Fibroblast of lung (primary cell): ENCODE measurements around the gene SLC35F3. TPM values are rescaled to one million over a fixed set of nuclear protein-coding genes. Genes with fewer than 3 reads are reported as not detected.

Experiments used
- DNase-seq, 2 donors: peaks; one replicate each; pipeline versions ENCODE4 v3.0.0 to v3.0.0-alpha.2; 2010; ENCODE audit warnings: low read depth in 2 of 2
- H2AFZ ChIP-seq: 2 replicates; pipeline ENCODE4 v1.5.1; 2012; ENCODE audit warnings: low read length, control low read depth, inconsistent platforms
- H3K27ac ChIP-seq: 2 replicates; pipeline ENCODE4 v1.5.1; 2011; ENCODE audit warnings: low read length, control low read depth; ENCODE audit not compliant: insufficient read depth
- H3K27me3 ChIP-seq: 2 replicates; pipeline ENCODE4 v1.5.1; 2011; ENCODE audit warnings: mild to moderate bottlenecking, low read length; ENCODE audit not compliant: control insufficient read depth, insufficient read depth
- H3K36me3 ChIP-seq: 2 replicates; pipeline ENCODE4 v1.5.1; 2011; ENCODE audit warnings: low read length; ENCODE audit not compliant: control insufficient read depth, insufficient read depth
- H3K4me1 ChIP-seq: 2 replicates; pipeline ENCODE4 v1.5.1; 2011; ENCODE audit warnings: low read length; ENCODE audit not compliant: control insufficient read depth, insufficient read depth; ENCODE audit errors: extremely low read depth
- H3K4me2 ChIP-seq: 2 replicates; pipeline ENCODE4 v1.5.1; 2011; ENCODE audit warnings: low read length, control low read depth; ENCODE audit not compliant: insufficient read depth; ENCODE audit errors: extremely low read depth
- H3K4me3 ChIP-seq, 4 experiments: fragments of 200-600 bp in 1 of 4; sonication (generic) in 1 of 4; replicated peaks in 1 of 4; 2 replicates each; pipeline ENCODE4 v1.5.1; 2011 to 2016; ENCODE audit warnings: low read length in 4 of 4, low read depth in 3 of 4, mild to moderate bottlenecking in 3 of 4, control low read depth in 2 of 4, inconsistent platforms in 1 of 4, mixed read lengths in 1 of 4; ENCODE audit not compliant: insufficient read depth in 1 of 4; ENCODE audit errors: control extremely low read depth in 1 of 4
- H3K79me2 ChIP-seq: 2 replicates; pipeline ENCODE4 v1.5.1; 2012; ENCODE audit warnings: mild to moderate bottlenecking, low read length, inconsistent platforms; ENCODE audit not compliant: control insufficient read depth, insufficient read depth
- H3K9ac ChIP-seq: 2 replicates; pipeline ENCODE4 v1.5.1; 2011; ENCODE audit warnings: mild to moderate bottlenecking, low read length, control low read depth; ENCODE audit not compliant: insufficient read depth
- H3K9me3 ChIP-seq: 2 replicates; pipeline ENCODE4 v1.5.1; 2012; ENCODE audit warnings: low read depth, low read length; ENCODE audit not compliant: control insufficient read depth, insufficient read depth
- H4K20me1 ChIP-seq: 2 replicates; pipeline ENCODE4 v1.5.1; 2011; ENCODE audit warnings: low read length; ENCODE audit not compliant: control insufficient read depth, insufficient read depth; ENCODE audit errors: extremely low read depth
- EZH2 ChIP-seq: IDR thresholded peaks from 2 replicates; pipeline ENCODE4 v1.5.1; 2012; ENCODE audit warnings: low read length, control low read depth, mild to moderate bottlenecking; ENCODE audit errors: missing control alignments
- polyA plus RNA-seq, 2 donors: library from polyadenylated mRNA; depleted of rRNA in 1 of 2; stranded (reverse) in 1 of 2; unstranded in 1 of 2; fragments of >200 nt; gene quantifications; 2 replicates each; pipeline ENCODE4 v1.2.1, GENCODE V29; 2011 to 2012; ENCODE audit warnings: missing spikeins in 1 of 2
- total RNA-seq: library from RNA; depleted of rRNA; stranded (reverse); fragments of >200 nt; gene quantifications from 2 replicates; pipeline ENCODE4 v1.2.1, GENCODE V29; 2014
- TF ChIP-seq, protein P1 (sequence below), 2 donors: IDR thresholded peaks in 1 of 2; conservative IDR thresholded peaks in 1 of 2; 1 replicate in 1 of 2; 2 replicates in 1 of 2; pipeline ENCODE4 v1.5.1; 2011 to 2012; ENCODE audit warnings: low read length in 2 of 2, control low read depth in 1 of 2, inconsistent platforms in 1 of 2, low read depth in 1 of 2, mild to moderate bottlenecking in 1 of 2

SLC35F3 gene
- total and polyA plus RNA-seq, 2 donors (not counting 1 experiment from before 2014, with no cell fraction given): not detected

DNA sequence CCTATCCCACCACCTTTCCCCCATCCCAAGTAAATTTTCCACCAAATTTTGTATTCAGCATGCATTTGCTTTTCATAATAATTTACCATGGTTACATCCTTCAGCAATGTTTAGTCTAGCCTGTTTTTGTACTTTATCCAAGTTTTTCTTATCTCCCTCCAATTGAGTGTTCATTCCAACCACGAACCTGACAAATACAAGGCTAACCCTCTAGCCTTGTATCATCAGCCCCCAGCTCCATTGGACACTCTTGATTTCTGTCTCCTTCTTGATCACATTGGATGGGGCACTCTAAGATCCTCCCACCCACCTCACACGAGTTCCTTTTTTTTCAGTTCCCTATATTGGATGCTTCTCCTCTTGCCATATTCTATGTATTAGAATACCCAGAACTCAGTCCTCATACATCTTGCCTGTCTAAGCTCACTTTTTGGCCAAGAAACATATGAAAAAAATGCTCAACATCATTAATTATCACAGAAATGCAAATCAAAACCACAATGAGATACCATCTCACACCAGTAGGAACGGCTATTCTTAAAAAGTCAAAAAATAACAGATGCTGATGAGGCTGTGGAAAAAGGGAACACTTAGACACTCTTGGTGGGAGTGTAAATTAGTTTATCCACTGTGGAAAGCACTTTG lies 40.5 kb upstream of the SLC35F3 start:
- no peak overlapping the region for H3K4me2 ChIP-seq
- no peaks in the 10 kb centered on the region for H4K20me1 ChIP-seq
- no peak overlapping the region for H3K4me3 ChIP-seq
- no peaks in the 10 kb centered on the region for H3K36me3 ChIP-seq
- H3K9ac ChIP-seq: no peak overlapping the region
- DNase-seq: peak in 1 of 2 donors; percentile 72
- no peaks in the 10 kb centered on the region for H3K9me3 ChIP-seq
- no peaks in the 10 kb centered on the region for H3K4me1 ChIP-seq
- no peaks in the 10 kb centered on the region for H3K79me2 ChIP-seq
- TF ChIP-seq EZH2: no peak
- TF ChIP-seq, protein P1, sequence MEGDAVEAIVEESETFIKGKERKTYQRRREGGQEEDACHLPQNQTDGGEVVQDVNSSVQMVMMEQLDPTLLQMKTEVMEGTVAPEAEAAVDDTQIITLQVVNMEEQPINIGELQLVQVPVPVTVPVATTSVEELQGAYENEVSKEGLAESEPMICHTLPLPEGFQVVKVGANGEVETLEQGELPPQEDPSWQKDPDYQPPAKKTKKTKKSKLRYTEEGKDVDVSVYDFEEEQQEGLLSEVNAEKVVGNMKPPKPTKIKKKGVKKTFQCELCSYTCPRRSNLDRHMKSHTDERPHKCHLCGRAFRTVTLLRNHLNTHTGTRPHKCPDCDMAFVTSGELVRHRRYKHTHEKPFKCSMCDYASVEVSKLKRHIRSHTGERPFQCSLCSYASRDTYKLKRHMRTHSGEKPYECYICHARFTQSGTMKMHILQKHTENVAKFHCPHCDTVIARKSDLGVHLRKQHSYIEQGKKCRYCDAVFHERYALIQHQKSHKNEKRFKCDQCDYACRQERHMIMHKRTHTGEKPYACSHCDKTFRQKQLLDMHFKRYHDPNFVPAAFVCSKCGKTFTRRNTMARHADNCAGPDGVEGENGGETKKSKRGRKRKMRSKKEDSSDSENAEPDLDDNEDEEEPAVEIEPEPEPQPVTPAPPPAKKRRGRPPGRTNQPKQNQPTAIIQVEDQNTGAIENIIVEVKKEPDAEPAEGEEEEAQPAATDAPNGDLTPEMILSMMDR (conservative IDR thresholded peaks at IDR 0.05 in 1 of 2, IDR thresholded peaks at IDR 0.05 in 1 of 2; ENCODE audit: low read depth in 1 of 2, low read length in 2 of 2): no peak
- H2AFZ ChIP-seq: no peak overlapping the region
- no peak overlapping the region for H3K27ac ChIP-seq
- no peaks in the 10 kb centered on the region for H3K27me3 ChIP-seq

DNA sequence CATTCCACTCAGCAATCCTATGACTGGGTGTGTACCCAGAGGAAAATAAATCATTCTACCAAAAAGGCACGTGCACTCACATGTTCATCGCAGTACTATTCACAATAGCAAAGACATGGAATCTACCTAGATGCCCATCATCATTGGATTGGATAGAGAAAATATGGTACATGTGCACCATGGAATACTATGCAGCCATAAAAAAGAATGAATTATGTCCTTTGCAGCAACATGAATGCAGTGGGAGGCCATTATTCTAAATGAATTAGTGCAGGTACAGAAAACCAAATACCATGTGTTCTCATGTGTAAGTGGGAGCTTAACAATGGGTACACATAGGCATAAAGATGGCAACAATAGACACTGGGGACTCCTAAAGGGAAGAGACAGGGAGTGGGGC lies 39.9 kb upstream of the SLC35F3 start:
- Histone ChIP-seq H3K9ac (no peak overlapping the region), H3K9me3 (no peaks in the 10 kb centered on the region), H3K27me3 (no peaks in the 10 kb centered on the region), H4K20me1 (no peaks in the 10 kb centered on the region), H3K79me2 (no peaks in the 10 kb centered on the region), H3K27ac (no peak overlapping the region), H2AFZ (no peak overlapping the region), H3K4me3 (no peak overlapping the region), H3K4me2 (no peak overlapping the region), H3K36me3 (no peaks in the 10 kb centered on the region), H3K4me1 (no peaks in the 10 kb centered on the region)
- DNase-seq: no peak
- TF ChIP-seq EZH2: no peak
- TF ChIP-seq, protein P1 (conservative IDR thresholded peaks at IDR 0.05 in 1 of 2, IDR thresholded peaks at IDR 0.05 in 1 of 2; ENCODE audit: low read depth in 1 of 2, low read length in 2 of 2): no peak

DNA sequence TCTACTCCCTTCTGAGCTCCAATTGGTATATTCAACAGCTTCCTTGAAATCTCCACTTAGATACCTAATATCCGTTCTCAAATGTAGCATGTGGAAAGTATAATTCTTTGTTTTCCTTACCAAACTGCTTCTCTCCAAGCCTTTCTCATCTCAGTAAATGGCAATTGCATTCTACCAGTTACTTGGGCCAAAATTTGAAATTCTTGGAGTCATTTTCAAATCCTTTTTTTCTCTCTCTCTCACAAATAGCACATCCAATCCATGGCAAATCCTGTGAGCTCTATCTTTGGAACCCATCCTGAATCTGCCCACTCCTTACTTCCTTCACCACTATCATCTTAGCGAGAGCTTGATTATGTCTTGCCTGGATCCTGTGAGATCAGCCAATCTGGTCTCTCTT lies 39.3 kb upstream of the SLC35F3 start:
- H3K36me3 ChIP-seq: no peaks in the 10 kb centered on the region
- TF ChIP-seq EZH2: no peak
- TF ChIP-seq, protein P1 (conservative IDR thresholded peaks at IDR 0.05 in 1 of 2, IDR thresholded peaks at IDR 0.05 in 1 of 2; ENCODE audit: low read depth in 1 of 2, low read length in 2 of 2): no peak
- no peaks in the 10 kb centered on the region for H3K9me3 ChIP-seq
- H3K27me3 ChIP-seq: no peaks in the 10 kb centered on the region
- no peak overlapping the region for H2AFZ ChIP-seq
- no peaks in the 10 kb centered on the region for H3K79me2 ChIP-seq
- H3K4me2 ChIP-seq: no peak overlapping the region
- no peak overlapping the region for H3K27ac ChIP-seq
- H3K4me1 ChIP-seq: no peaks in the 10 kb centered on the region
- H3K4me3 ChIP-seq: no peak overlapping the region
- H3K9ac ChIP-seq: no peak overlapping the region
- no peaks in the 10 kb centered on the region for H4K20me1 ChIP-seq
- DNase-seq: no peak
